SK-N-SH (cell line): ENCODE data around the gene MGME1. TPM values are rescaled to one million over a fixed set of nuclear protein-coding genes. Genes with fewer than 3 reads are reported as not detected.

Source experiments
- CTCF ChIA-PET: fragments of 300-600, 350-600 bp; formaldehyde crosslinking; extraction: SDS; loops from one replicate; lab custom pipeline; 2021; lab: Yijun Ruan, JAX
- POLR2A ChIA-PET: fragments of 350-600 bp; sonication (Branson Sonifier 250); formaldehyde crosslinking; extraction: SDS; loops from one replicate; lab custom pipeline; 2020; ENCODE audit warnings: antibody characterized with exemption, inconsistent platforms; lab: Yijun Ruan, JAX
- DNase-seq: peaks from one replicate; pipeline ENCODE4 v3.0.0; 2012
- H2AFZ ChIP-seq: fragments of 200-600 bp; sonication (generic); 2 replicates; pipeline ENCODE4 v1.8.1; 2016; ENCODE audit warnings: antibody characterized with exemption, mild to moderate bottlenecking, low read depth
- H3F3A ChIP-seq: fragments of 200-600 bp; sonication (generic); replicated peaks from 2 replicates; pipeline ENCODE3; 2016; ENCODE audit warnings: antibody characterized with exemption, mild to moderate bottlenecking; ENCODE audit not compliant: insufficient read depth
- H3K27ac ChIP-seq, 2 experiments: fragments of 200-500 bp in 1 of 2; fragments of 200-600 bp in 1 of 2; sonication (Bioruptor generic) in 1 of 2; sonication (generic), shearing (Covaris generic) in 1 of 2; 2 replicates each; pipeline versions ENCODE4 v1.5.1 to v1.6.1; 2014 to 2016; ENCODE audit warnings: low read depth in 2 of 2, inconsistent platforms in 1 of 2, low read length in 1 of 2, mild to moderate bottlenecking in 1 of 2, mixed read lengths in 1 of 2
- H3K27me3 ChIP-seq: fragments of 200-600 bp; sonication (generic), shearing (Covaris generic); 2 replicates; pipeline ENCODE4 v1.6.1; 2016; ENCODE audit warnings: mixed run types; ENCODE audit not compliant: insufficient read depth
- H3K36me3 ChIP-seq, 2 experiments: fragments of 200-500 bp in 1 of 2; fragments of 200-600 bp in 1 of 2; sonication (Bioruptor generic) in 1 of 2; sonication (generic) in 1 of 2; replicated peaks in 1 of 2; 2 replicates each; pipeline versions ENCODE3 to v1.5.1; 2014 to 2016; ENCODE audit warnings: low read length in 1 of 2, mild to moderate bottlenecking in 1 of 2; ENCODE audit not compliant: insufficient read depth in 2 of 2, control insufficient read depth in 1 of 2
- H3K4me1 ChIP-seq, 2 experiments: fragments of 200-500 bp in 1 of 2; fragments of 200-600 bp in 1 of 2; sonication (Bioruptor generic) in 1 of 2; sonication (generic), shearing (Covaris generic) in 1 of 2; 2 replicates each; pipeline versions ENCODE4 v1.5.1 to v1.6.1; 2014 to 2016; ENCODE audit warnings: low read depth in 1 of 2, low read length in 1 of 2, mixed run types in 1 of 2; ENCODE audit not compliant: insufficient read depth in 2 of 2, control insufficient read depth in 1 of 2
- H3K4me2 ChIP-seq: fragments of 200-600 bp; sonication (generic), shearing (Covaris generic); 2 replicates; pipeline ENCODE4 v1.6.1; 2017; ENCODE audit warnings: mixed run types
- H3K4me3 ChIP-seq, 2 experiments: fragments of 200-500 bp in 1 of 2; fragments of 200-600 bp in 1 of 2; sonication (Bioruptor generic) in 1 of 2; sonication (generic), shearing (Covaris generic) in 1 of 2; 2 replicates each; pipeline versions ENCODE4 v1.5.1 to v1.8.1; 2014 to 2016; ENCODE audit warnings: low read depth in 2 of 2, inconsistent platforms in 1 of 2, low read length in 1 of 2, mild to moderate bottlenecking in 1 of 2, mixed read lengths in 1 of 2, moderate library complexity in 1 of 2
- H3K79me2 ChIP-seq: fragments of 200-600 bp; sonication (generic); 2 replicates; pipeline ENCODE4 v1.8.1; 2017; ENCODE audit warnings: mild to moderate bottlenecking; ENCODE audit not compliant: insufficient read depth
- H3K9ac ChIP-seq: fragments of 200-600 bp; sonication (generic); 2 replicates; pipeline ENCODE4 v1.6.1; 2017; ENCODE audit warnings: mixed run types
- H3K9me2 ChIP-seq: fragments of 200-600 bp; sonication (generic); 2 replicates; pipeline ENCODE4 v1.6.1; 2017; ENCODE audit warnings: mixed run types
- H3K9me3 ChIP-seq: fragments of 200-600 bp; sonication (generic); 2 replicates; pipeline ENCODE4 v1.6.1; 2017; ENCODE audit warnings: mixed run types, mild to moderate bottlenecking, moderate library complexity
- H4K20me1 ChIP-seq: fragments of 200-600 bp; sonication (generic); 2 replicates; pipeline ENCODE4 v1.6.1; 2017; ENCODE audit warnings: mild to moderate bottlenecking, mixed run types; ENCODE audit not compliant: insufficient read depth
- CHD2 ChIP-seq: fragments of 150-350 bp; IDR thresholded peaks from 2 replicates; pipeline ENCODE4 v1.6.1; 2018; ENCODE audit warnings: low read length; ENCODE audit not compliant: partially characterized antibody
- ELF1 ChIP-seq: IDR thresholded peaks from 2 replicates; pipeline ENCODE4 v1.4.0; 2012
- EP300 ChIP-seq, 2 experiments: IDR thresholded peaks; 2 replicates each; pipeline versions ENCODE4 v1.4.0 to v1.6.1; 2012; ENCODE audit warnings: borderline replicate concordance in 1 of 2, low read depth in 1 of 2, low read length in 1 of 2
- EZH2phosphoT487 ChIP-seq: fragments of 200-600 bp; sonication (generic); IDR thresholded peaks from 2 replicates; pipeline ENCODE4 v1.6.1; 2017; ENCODE audit warnings: low read depth, mixed run types, mild to moderate bottlenecking, antibody characterized with exemption, moderate library complexity, borderline replicate concordance
- FOXJ3 ChIP-seq: sonication (generic); formaldehyde crosslinking; IDR thresholded peaks from 2 replicates; pipeline ENCODE4 v1.5.1; 2020; ENCODE audit warnings: mild to moderate bottlenecking, missing genetic modification reagents
- FOXM1 ChIP-seq: IDR thresholded peaks from 2 replicates; pipeline ENCODE4 v1.4.0; 2012; ENCODE audit warnings: low read depth, mild to moderate bottlenecking
- GABPA ChIP-seq: IDR thresholded peaks from 2 replicates; pipeline ENCODE4 v1.4.0; 2012; ENCODE audit warnings: low read depth, mild to moderate bottlenecking
- MEF2A ChIP-seq: IDR thresholded peaks from 2 replicates; pipeline ENCODE4 v1.4.0; 2012; ENCODE audit warnings: low read depth, borderline replicate concordance
- MXI1 ChIP-seq: IDR thresholded peaks from 2 replicates; pipeline ENCODE4 v1.6.1; 2012; ENCODE audit warnings: mild to moderate bottlenecking, low read depth, low read length, improper control_type of control experiment
- NFIC ChIP-seq: IDR thresholded peaks from 2 replicates; pipeline ENCODE4 v1.4.0; 2012; ENCODE audit warnings: borderline replicate concordance
- NRF1 ChIP-seq: IDR thresholded peaks from 2 replicates; pipeline ENCODE4 v1.6.1; 2012; ENCODE audit warnings: low read depth, mild to moderate bottlenecking, low read length
- PBX3 ChIP-seq: IDR thresholded peaks from 2 replicates; pipeline ENCODE4; 2012
- POLR2AphosphoS5 ChIP-seq: IDR thresholded peaks from 2 replicates; pipeline ENCODE4 v1.6.1; 2012; ENCODE audit warnings: low read depth, low read length
- RAD21 ChIP-seq: IDR thresholded peaks from 2 replicates; pipeline ENCODE4 v1.6.1; 2012; ENCODE audit warnings: mild to moderate bottlenecking, low read length
- RCOR1 ChIP-seq: fragments of 150-350 bp; IDR thresholded peaks from 2 replicates; pipeline ENCODE4 v1.6.1; 2017; ENCODE audit warnings: antibody characterized with exemption, low read length
- RFX5 ChIP-seq: IDR thresholded peaks from 2 replicates; pipeline ENCODE4 v1.6.1; 2012; ENCODE audit warnings: mild to moderate bottlenecking, improper control_type of control experiment, low read length
- SMC3 ChIP-seq: IDR thresholded peaks from 2 replicates; pipeline ENCODE4 v1.6.1; 2012; ENCODE audit warnings: low read depth, low read length, improper control_type of control experiment
- TCF12 ChIP-seq: IDR thresholded peaks from 2 replicates; pipeline ENCODE4 v1.4.0; 2012
- WGBS: methylation state at CpG from one replicate; pipeline ENCODE4 v1.1.6; 2017; ENCODE audit warnings: low lambda C conversion rate; 5-methylcytosine and 5-hydroxymethylcytosine counted together
- polyA plus RNA-seq, 3 experiments: library from polyadenylated mRNA; depleted of rRNA; stranded (reverse); fragments of >200 nt; gene quantifications; 2 replicates each; pipeline ENCODE4 v1.2.3, GENCODE V29; 2012
- TF ChIP-seq, protein P1 (sequence below): IDR thresholded peaks from 2 replicates; pipeline ENCODE4 v1.4.0; 2012; ENCODE audit warnings: low read depth
- TF ChIP-seq, protein P2 (sequence below): IDR thresholded peaks from 2 replicates; pipeline ENCODE4 v1.4.0; 2012; ENCODE audit warnings: low read depth, borderline replicate concordance
- TF ChIP-seq, protein P3 (sequence below): IDR thresholded peaks from 2 replicates; pipeline ENCODE4 v1.4.0; 2012; ENCODE audit warnings: low read depth, borderline replicate concordance
- TF ChIP-seq, protein P4 (sequence below): fragments of 150-350 bp; IDR thresholded peaks from 2 replicates; pipeline ENCODE4 v1.6.1; 2017; ENCODE audit warnings: antibody characterized with exemption, low read length, low read depth, borderline replicate concordance

Gene MGME1
- polyA plus RNA-seq, 1 of the 3 experiments (the other 2 are of a cell fraction): 7.9 TPM

- POLR2A ChIA-PET: no interaction called here
These were observed 30.7 kb downstream of the MGME1 start for GRCh38 chr20:17999566-17999965.

DNA sequence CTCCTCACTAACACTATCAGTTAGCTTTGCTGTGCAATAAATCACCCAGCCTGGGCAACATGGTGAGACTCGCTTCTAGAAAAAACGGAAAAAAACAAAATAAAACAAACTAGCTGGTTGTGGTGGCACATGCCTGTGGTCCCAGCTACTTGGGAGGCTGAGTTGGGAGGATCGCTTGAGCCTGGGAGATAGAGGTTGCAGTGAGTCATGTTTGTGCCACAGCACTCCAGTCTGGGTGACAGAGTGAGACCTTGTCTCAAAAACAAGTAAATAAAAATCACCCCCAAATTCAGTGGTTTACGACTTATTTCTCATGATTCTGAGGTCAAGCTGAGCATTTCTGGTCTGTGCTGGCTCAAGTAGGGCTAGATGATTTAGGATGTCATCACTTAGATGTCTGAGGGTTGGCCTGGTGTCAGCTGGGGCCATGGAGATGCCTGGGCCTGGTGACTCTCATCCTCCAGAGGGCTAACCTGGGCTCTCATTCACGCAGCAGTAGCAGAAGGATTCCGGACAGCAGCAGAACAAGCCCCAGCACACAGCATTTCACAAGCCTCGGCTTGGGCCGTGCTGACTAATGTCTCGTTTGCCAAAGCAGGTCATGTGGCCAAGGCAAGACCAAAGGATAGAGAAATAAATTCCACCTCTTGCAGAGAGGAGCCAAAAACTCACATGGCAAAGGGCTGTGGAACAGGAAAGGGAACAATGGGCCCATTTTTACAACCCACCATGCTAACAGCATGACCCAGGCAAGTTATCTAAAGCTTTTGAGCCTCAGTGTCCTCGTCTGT lies 32.5 kb downstream of the MGME1 start:
- CTCF ChIA-PET: interaction anchor here (0.8 to 0.9 kb wide), 2 partner anchors 18 to 62 kb away, joined by 3 read pairs; no protein-coding TSS in a partner anchor
- no peak overlapping the region for H3K4me3 ChIP-seq
- no peak overlapping the region for H3K4me2 ChIP-seq
- 64% methylated on average over 9 of the region's 10 CpGs for WGBS
- H3K9me2 ChIP-seq: no peaks in the 10 kb centered on the region
- H3K36me3 ChIP-seq: no peaks in the 10 kb centered on the region
- H3K27me3 ChIP-seq: no peaks in the 10 kb centered on the region
- H3K9me3 ChIP-seq: no peaks in the 10 kb centered on the region
- H2AFZ ChIP-seq: no peak overlapping the region
- H4K20me1 ChIP-seq: no peaks in the 10 kb centered on the region
- H3K9ac ChIP-seq: no peak overlapping the region
- DNase-seq: no peak
- no peaks in the 10 kb centered on the region for H3F3A ChIP-seq
- peaks cover 0 to 3% of the 10 kb centered on the region in 2 experiments; a peak in 1 of 4 replicates for H3K4me1 ChIP-seq
- H3K27ac ChIP-seq: no peak overlapping the region
- no peaks in the 10 kb centered on the region for H3K79me2 ChIP-seq
- POLR2A ChIA-PET: no interaction called here
- no peak for TF ChIP-seq MEF2A
- TF ChIP-seq RCOR1: no peak
- no peak for TF ChIP-seq TCF12
- no peak for TF ChIP-seq MXI1
- no peak for TF ChIP-seq PBX3
- TF ChIP-seq POLR2AphosphoS5: no peak
- no peak for TF ChIP-seq EZH2phosphoT487
- TF ChIP-seq FOXM1: no peak
- no peak for TF ChIP-seq SMC3
- no peak for TF ChIP-seq EP300 (IDR thresholded peaks at IDR 0.05; ENCODE audit: borderline replicate concordance in 1 of 2, low read depth in 1 of 2, low read length in 1 of 2)
- TF ChIP-seq NFIC: no peak
- no peak for TF ChIP-seq ELF1
- no peak for TF ChIP-seq RAD21
- TF ChIP-seq GABPA: no peak
- TF ChIP-seq, protein P1, sequence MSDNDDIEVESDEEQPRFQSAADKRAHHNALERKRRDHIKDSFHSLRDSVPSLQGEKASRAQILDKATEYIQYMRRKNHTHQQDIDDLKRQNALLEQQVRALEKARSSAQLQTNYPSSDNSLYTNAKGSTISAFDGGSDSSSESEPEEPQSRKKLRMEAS: no peak
- no peak for TF ChIP-seq RFX5

More at GRCh38 chr20:17999566-17999965, 30.7 kb downstream of the MGME1 start:
- H3K36me3 ChIP-seq: no peaks in the 10 kb centered on the region
- no peak for TF ChIP-seq CHD2
- TF ChIP-seq, protein P2, sequence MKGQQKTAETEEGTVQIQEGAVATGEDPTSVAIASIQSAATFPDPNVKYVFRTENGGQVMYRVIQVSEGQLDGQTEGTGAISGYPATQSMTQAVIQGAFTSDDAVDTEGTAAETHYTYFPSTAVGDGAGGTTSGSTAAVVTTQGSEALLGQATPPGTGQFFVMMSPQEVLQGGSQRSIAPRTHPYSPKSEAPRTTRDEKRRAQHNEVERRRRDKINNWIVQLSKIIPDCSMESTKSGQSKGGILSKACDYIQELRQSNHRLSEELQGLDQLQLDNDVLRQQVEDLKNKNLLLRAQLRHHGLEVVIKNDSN: no peak
- TF ChIP-seq, protein P1: no peak
- no peak for TF ChIP-seq NRF1
- TF ChIP-seq FOXM1: no peak
- TF ChIP-seq, protein P3, sequence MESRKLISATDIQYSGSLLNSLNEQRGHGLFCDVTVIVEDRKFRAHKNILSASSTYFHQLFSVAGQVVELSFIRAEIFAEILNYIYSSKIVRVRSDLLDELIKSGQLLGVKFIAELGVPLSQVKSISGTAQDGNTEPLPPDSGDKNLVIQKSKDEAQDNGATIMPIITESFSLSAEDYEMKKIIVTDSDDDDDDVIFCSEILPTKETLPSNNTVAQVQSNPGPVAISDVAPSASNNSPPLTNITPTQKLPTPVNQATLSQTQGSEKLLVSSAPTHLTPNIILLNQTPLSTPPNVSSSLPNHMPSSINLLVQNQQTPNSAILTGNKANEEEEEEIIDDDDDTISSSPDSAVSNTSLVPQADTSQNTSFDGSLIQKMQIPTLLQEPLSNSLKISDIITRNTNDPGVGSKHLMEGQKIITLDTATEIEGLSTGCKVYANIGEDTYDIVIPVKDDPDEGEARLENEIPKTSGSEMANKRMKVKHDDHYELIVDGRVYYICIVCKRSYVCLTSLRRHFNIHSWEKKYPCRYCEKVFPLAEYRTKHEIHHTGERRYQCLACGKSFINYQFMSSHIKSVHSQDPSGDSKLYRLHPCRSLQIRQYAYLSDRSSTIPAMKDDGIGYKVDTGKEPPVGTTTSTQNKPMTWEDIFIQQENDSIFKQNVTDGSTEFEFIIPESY: no peak
- no peak for TF ChIP-seq FOXJ3 (CRISPR knock-in tag)
- no peak for TF ChIP-seq POLR2AphosphoS5
- TF ChIP-seq, protein P4, sequence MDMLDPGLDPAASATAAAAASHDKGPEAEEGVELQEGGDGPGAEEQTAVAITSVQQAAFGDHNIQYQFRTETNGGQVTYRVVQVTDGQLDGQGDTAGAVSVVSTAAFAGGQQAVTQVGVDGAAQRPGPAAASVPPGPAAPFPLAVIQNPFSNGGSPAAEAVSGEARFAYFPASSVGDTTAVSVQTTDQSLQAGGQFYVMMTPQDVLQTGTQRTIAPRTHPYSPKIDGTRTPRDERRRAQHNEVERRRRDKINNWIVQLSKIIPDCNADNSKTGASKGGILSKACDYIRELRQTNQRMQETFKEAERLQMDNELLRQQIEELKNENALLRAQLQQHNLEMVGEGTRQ: no peak
- TF ChIP-seq, all 33 proteins: peak for 0
- CTCF ChIA-PET: interaction anchor here (0.9 to 1.3 kb wide), 2 partner anchors 33 to 469 kb away, joined by 3 to 4 read pairs; no protein-coding TSS in a partner anchor
- WGBS: 76% methylated on average over 4 of the region's 4 CpGs
- Histone ChIP-seq H4K20me1 (no peaks in the 10 kb centered on the region), H3K4me3 (no peak overlapping the region), H3F3A (no peaks in the 10 kb centered on the region), H3K27me3 (no peaks in the 10 kb centered on the region), H3K4me1 (peaks cover 0 to 4% of the 10 kb centered on the region in 2 experiments; a peak in 1 of 4 replicates), H3K79me2 (no peaks in the 10 kb centered on the region), H3K27ac (no peak overlapping the region), H3K9ac (no peak overlapping the region), H3K9me3 (no peaks in the 10 kb centered on the region), H2AFZ (no peak overlapping the region), H3K4me2 (no peak overlapping the region), H3K9me2 (no peaks in the 10 kb centered on the region)
- DNase-seq: no peak
